GM10248 (cell line): ENCODE measurements around the gene CLDN8.

Experiments
- CTCF ChIA-PET: fragments of 300-600 bp; sonication (Branson Sonifier 250); formaldehyde crosslinking; extraction: SDS; loops from one replicate; lab custom pipeline; 2021; ENCODE audit warnings: antibody characterized with exemption; lab: Yijun Ruan, JAX
- POLR2A ChIA-PET: fragments of 350-650 bp; sonication (Branson Sonifier 250); formaldehyde crosslinking; extraction: SDS; loops from one replicate; lab custom pipeline; 2020; ENCODE audit warnings: antibody characterized with exemption; lab: Yijun Ruan, JAX
- DNase-seq: peaks from one replicate; pipeline ENCODE4 v3.0.0; 2012; ENCODE audit errors: extremely low spot score
- TF ChIP-seq, protein P1 (sequence below): IDR thresholded peaks from 2 replicates; pipeline ENCODE4 v1.5.1; 2012; ENCODE audit warnings: mild to moderate bottlenecking, low read depth; ENCODE audit errors: extremely low read depth, missing control alignments, control extremely low read depth

Gene CLDN8

GRCh38 chr21:30166705-30167104, 49.2 kb downstream of the CLDN8 start, which contains the start of gene CLDN17:
TSS of gene CLDN17 (minus strand) at chr21:30166805. CDS start at chr21:30166617, 188 bp downstream.
- CTCF ChIA-PET = interaction anchor here (1.2 kb wide), 1 partner anchor 93 kb away, joined by 3 read pairs; no protein-coding TSS in a partner anchor
- no peak for DNase-seq
- POLR2A ChIA-PET = no interaction called here
- TF ChIP-seq, protein P1, sequence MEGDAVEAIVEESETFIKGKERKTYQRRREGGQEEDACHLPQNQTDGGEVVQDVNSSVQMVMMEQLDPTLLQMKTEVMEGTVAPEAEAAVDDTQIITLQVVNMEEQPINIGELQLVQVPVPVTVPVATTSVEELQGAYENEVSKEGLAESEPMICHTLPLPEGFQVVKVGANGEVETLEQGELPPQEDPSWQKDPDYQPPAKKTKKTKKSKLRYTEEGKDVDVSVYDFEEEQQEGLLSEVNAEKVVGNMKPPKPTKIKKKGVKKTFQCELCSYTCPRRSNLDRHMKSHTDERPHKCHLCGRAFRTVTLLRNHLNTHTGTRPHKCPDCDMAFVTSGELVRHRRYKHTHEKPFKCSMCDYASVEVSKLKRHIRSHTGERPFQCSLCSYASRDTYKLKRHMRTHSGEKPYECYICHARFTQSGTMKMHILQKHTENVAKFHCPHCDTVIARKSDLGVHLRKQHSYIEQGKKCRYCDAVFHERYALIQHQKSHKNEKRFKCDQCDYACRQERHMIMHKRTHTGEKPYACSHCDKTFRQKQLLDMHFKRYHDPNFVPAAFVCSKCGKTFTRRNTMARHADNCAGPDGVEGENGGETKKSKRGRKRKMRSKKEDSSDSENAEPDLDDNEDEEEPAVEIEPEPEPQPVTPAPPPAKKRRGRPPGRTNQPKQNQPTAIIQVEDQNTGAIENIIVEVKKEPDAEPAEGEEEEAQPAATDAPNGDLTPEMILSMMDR = no peak

DNA sequence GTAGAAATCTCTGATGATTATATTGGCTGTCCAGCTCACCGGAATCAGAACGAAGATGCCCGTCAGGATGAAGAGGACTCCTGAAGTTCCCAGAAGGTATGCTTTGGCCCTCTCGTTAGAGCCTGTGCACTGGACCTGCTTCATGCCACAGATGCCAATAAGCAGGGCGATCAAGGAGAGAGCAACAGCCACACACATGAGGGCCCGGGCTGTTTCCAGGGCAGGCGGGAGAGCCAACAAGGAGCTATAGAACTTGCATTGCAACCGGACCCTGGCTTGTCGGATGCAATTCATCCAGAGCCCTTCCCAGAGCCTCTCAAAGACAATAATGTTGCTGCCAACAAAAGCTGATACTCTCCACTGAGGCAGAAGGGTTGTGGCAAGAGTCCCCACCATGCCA, 49.7 kb downstream of the CLDN8 start:
- ChIA-PET CTCF (no interaction called here), POLR2A (no interaction called here)
- TF ChIP-seq, protein P1 = no peak
- no peak for DNase-seq

DNA sequence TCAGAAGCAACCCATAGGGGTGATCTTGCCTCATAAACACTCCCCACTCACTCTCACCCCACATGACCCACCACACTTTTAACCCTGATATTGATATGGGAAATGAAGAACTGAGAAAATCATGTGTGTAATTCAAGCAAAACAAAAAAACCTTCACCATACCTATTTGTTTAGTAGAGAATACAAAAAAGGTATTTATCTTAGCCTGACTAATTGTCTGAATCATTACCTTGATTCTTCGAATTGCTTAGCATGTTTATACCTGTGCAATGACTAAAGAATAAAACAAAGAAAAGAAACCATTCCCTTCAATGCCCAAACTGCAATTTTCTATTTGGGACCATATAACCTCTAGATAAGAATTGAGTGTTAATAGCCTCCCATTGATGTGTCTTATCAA, 51.1 kb downstream of the CLDN8 start:
- ChIA-PET CTCF (interaction anchor here (1.6 kb wide), 1 partner anchor 23 kb away, joined by 4 read pairs; no protein-coding TSS in a partner anchor), POLR2A (no interaction called here)
- TF ChIP-seq, protein P1 = no peak
- DNase-seq = no peak
